Lung (tissue), 12 donors: Measurements from ENCODE around the gene SFRP2. TPM values are rescaled to one million over a fixed set of nuclear protein-coding genes. Genes with fewer than 3 reads are reported as not detected.

Experiments
- ATAC-seq: fragments of 200-7000 bp; cut with Tn5 transposase; one replicate; pipeline ENCODE4 v1.9.1; 2020; ENCODE audit warnings: moderate number of reproducible peaks; ENCODE audit not compliant: insufficient read depth, low FRiP score
- DNase-seq, 3 donors: peaks; one replicate each; pipeline ENCODE4 v3.0.0-alpha.2; 2013 to 2017
- H3K27ac ChIP-seq, 2 donors: one replicate each; pipeline ENCODE4 v1.5.1; 2013; ENCODE audit warnings: mild to moderate bottlenecking in 2 of 2, moderate library complexity in 2 of 2, control low read depth in 1 of 2, inconsistent platforms in 1 of 2, low read depth in 1 of 2, low read length in 1 of 2
- H3K27me3 ChIP-seq, 3 donors: one replicate each; pipeline ENCODE4 v1.5.1; 2013; ENCODE audit warnings: low read length in 2 of 3; ENCODE audit not compliant: control insufficient read depth in 3 of 3, insufficient read depth in 3 of 3
- H3K36me3 ChIP-seq, 4 donors: one replicate each; pipeline ENCODE4 v1.5.1; 2013; ENCODE audit warnings: low read length in 4 of 4, mild to moderate bottlenecking in 1 of 4, moderate library complexity in 1 of 4; ENCODE audit not compliant: control insufficient read depth in 4 of 4, insufficient read depth in 4 of 4
- H3K4me1 ChIP-seq, 5 donors: one replicate each; pipeline ENCODE4 v1.5.1; 2013; ENCODE audit warnings: low read length in 5 of 5, mild to moderate bottlenecking in 2 of 5, moderate library complexity in 1 of 5; ENCODE audit not compliant: control insufficient read depth in 5 of 5, insufficient read depth in 5 of 5
- H3K4me3 ChIP-seq: one replicate; pipeline ENCODE4 v1.5.1; 2013; ENCODE audit warnings: mild to moderate bottlenecking, control low read depth, moderate library complexity
- H3K9ac ChIP-seq, 2 donors: one replicate each; pipeline ENCODE4 v1.5.1; 2013; ENCODE audit warnings: low read length in 2 of 2, control low read depth in 1 of 2; ENCODE audit not compliant: insufficient read depth in 1 of 2
- H3K9me3 ChIP-seq, 4 donors: one replicate each; pipeline ENCODE4 v1.5.1; 2013; ENCODE audit warnings: low read length in 3 of 4, mild to moderate bottlenecking in 1 of 4, moderate library complexity in 1 of 4; ENCODE audit not compliant: control insufficient read depth in 4 of 4, insufficient read depth in 3 of 4
- CTCF ChIP-seq: IDR thresholded peaks from 2 replicates; pipeline ENCODE4 v1.5.1; 2012; ENCODE audit warnings: mild to moderate bottlenecking; ENCODE audit errors: control extremely low read depth, extremely low read depth
- WGBS, 2 donors: extraction: QIAGEN DNeasy Blood & Tissue Kit; methylation state at CpG; one replicate each; pipeline ENCODE4 v1.1.7; 2013; 5-methylcytosine and 5-hydroxymethylcytosine counted together
- polyA plus RNA-seq, 2 donors: library from polyadenylated mRNA; stranded (reverse); fragments of 200-250 nt; gene quantifications; one replicate each; pipeline ENCODE4 v1.2.1, GENCODE V29; 2013
- total RNA-seq, 2 donors: library from RNA; depleted of rRNA in 1 of 2; stranded (reverse); fragments of >200 nt in 1 of 2; gene quantifications; one replicate each; pipeline ENCODE4 v1.2.1, GENCODE V29; 2014 to 2021
- donor health status: control.
- donor health status: control.
- donor health status: Bipolar disorder and iron deficiency.
- donor health status: healthy.
- donor health status: DM: yes; HTN: yes; CAD: no.

SFRP2 gene
- total and polyA plus RNA-seq, 4 donors, result 0.68 to 17.4 (median 6.5) TPM

DNA sequence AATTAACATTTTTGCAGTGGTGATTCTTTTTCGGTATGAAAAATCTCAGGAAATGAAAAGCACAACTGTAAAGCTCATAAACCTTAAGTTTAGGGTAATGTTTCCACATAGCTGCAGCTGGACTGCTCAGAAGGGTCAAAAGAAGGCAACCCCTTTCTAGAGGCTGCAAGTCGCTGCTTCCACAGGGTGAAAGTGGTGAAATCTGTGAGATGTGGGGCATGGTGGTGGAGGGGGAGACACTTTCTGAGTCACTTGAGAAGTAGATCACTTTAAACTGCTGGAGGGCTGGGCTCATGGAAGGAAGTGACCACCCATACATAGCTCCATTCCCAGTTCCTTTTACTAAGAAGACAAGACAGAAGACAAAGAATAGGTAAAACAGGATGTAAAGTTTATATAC, 8.7 kb downstream of the SFRP2 start:
- Histone ChIP-seq H3K36me3 (no peaks in the 10 kb centered on the region), H3K4me1 (peaks cover 0 to 35% (median 0%) of the 10 kb centered on the region in 5 donors), H3K27me3 (no peaks in the 10 kb centered on the region), H3K9me3 (peaks cover 0 to 4% (median 0%) of the 10 kb centered on the region in 4 donors), H3K27ac (no peak overlapping the region), H3K4me3 (no peak overlapping the region), H3K9ac (no peak overlapping the region)
- DNase-seq (no peak), ATAC-seq (no peak)
- no peak for TF ChIP-seq CTCF
- WGBS, 2 donors, result 53 to 60% methylated on average over 2 of the region's 2 CpGs

DNA sequence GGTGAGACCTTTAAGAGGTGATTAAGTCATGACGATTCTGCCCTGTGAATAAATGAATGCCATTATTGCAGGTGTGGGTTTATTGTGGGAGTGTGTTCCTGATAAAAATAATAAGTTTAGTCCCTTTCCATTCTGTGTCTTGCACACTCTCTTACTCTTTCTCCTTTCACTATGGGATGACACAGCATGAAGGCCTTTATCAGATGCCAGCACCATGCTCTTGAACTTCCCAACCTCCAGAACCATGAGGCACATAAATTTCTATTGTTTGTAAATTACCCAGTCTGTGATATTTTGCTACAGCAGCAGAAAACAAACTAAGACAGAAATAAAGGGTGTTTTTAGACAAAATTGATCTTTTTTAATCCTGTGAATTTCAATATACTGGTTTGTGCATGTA, 10.5 kb downstream of the SFRP2 start:
- DNase-seq (no peak), ATAC-seq (no peak)
- no peak for TF ChIP-seq CTCF
- Histone ChIP-seq H3K27ac (no peak overlapping the region), H3K9me3 (peaks cover 0 to 4% (median 0%) of the 10 kb centered on the region in 4 donors), H3K4me3 (no peak overlapping the region), H3K4me1 (peaks cover 0 to 20% (median 0%) of the 10 kb centered on the region in 5 donors), H3K36me3 (no peaks in the 10 kb centered on the region), H3K9ac (no peak overlapping the region), H3K27me3 (no peaks in the 10 kb centered on the region)
- 98 to 100% methylated on average over 1 of the region's 1 CpG for WGBS, 2 donors

DNA sequence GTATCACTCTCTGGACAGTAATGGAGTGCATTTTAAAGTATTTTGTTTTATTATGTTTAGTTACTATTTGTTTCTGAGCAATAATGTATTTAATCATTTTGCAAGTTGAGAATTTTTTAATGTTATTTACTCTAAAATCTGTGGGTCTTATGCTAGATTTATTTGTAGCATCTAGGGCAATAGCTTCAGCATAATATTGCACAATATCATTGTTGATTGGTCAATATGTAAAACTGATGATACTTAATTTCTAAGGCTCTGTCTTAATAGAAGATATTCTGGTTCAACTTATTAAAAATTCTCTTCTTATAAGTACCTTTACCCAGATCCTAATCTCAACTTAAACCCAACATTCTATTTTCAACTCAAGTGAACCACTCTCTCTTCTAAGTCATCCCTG, 11.5 kb downstream of the SFRP2 start:
- H3K9me3 ChIP-seq, result peaks cover 0 to 4% (median 0%) of the 10 kb centered on the region in 4 donors
- no peak overlapping the region for H3K4me3 ChIP-seq
- no peak for TF ChIP-seq CTCF
- H3K36me3 ChIP-seq, result no peaks in the 10 kb centered on the region
- H3K4me1 ChIP-seq, result peaks cover 0 to 11% (median 0%) of the 10 kb centered on the region in 5 donors
- ATAC-seq (no peak), DNase-seq (no peak)
- no peak overlapping the region for H3K9ac ChIP-seq
- H3K27ac ChIP-seq, result no peak overlapping the region
- no peaks in the 10 kb centered on the region for H3K27me3 ChIP-seq

DNA sequence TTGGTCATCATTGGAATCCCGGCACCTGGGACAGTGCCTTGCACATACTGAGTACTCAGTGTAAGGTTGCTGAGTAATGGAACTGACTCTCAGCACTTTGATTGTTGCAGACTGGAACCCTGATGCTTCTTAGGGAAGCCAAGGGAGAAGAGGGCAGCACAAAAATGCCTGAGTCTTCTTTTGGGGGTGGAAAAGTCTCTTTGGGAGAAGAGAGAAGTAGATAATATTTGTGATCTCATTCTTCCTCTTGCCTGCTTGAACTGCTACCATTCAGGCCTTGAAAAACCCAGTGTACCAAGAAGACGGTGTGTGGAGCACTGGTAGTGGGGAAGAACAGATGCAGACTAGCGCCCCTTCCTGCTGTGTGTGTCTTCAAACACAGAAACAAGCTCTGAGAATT, 12.3 kb downstream of the SFRP2 start:
- Histone ChIP-seq H3K27ac (no peak overlapping the region), H3K36me3 (no peaks in the 10 kb centered on the region), H3K4me1 (peaks cover 0 to 3% (median 0%) of the 10 kb centered on the region in 5 donors), H3K9me3 (peaks cover 0 to 4% (median 0%) of the 10 kb centered on the region in 4 donors), H3K27me3 (no peaks in the 10 kb centered on the region), H3K9ac (no peak overlapping the region), H3K4me3 (no peak overlapping the region)
- DNase-seq (no peak), ATAC-seq (no peak)
- TF ChIP-seq CTCF, result no peak
- 94 to 95% methylated on average over 3 of the region's 3 CpGs for WGBS, 2 donors
